Measurements from ENCODE around the gene JPH2. TPM values are rescaled to one million over a fixed set of nuclear protein-coding genes. Genes with fewer than 3 reads are reported as not detected.

The JPH2 gene
- total RNA-seq, 4 donors from 2014 or later, result 0.17 to 8.7 (median 4.0) TPM

GRCh38 chr20:44083220-44083933 lies 103.6 kb downstream of the JPH2 start:
- TF ChIP-seq, protein P1, sequence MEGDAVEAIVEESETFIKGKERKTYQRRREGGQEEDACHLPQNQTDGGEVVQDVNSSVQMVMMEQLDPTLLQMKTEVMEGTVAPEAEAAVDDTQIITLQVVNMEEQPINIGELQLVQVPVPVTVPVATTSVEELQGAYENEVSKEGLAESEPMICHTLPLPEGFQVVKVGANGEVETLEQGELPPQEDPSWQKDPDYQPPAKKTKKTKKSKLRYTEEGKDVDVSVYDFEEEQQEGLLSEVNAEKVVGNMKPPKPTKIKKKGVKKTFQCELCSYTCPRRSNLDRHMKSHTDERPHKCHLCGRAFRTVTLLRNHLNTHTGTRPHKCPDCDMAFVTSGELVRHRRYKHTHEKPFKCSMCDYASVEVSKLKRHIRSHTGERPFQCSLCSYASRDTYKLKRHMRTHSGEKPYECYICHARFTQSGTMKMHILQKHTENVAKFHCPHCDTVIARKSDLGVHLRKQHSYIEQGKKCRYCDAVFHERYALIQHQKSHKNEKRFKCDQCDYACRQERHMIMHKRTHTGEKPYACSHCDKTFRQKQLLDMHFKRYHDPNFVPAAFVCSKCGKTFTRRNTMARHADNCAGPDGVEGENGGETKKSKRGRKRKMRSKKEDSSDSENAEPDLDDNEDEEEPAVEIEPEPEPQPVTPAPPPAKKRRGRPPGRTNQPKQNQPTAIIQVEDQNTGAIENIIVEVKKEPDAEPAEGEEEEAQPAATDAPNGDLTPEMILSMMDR (IDR thresholded peaks at IDR 0.05; ENCODE audit: low read depth), result no peak

DNA sequence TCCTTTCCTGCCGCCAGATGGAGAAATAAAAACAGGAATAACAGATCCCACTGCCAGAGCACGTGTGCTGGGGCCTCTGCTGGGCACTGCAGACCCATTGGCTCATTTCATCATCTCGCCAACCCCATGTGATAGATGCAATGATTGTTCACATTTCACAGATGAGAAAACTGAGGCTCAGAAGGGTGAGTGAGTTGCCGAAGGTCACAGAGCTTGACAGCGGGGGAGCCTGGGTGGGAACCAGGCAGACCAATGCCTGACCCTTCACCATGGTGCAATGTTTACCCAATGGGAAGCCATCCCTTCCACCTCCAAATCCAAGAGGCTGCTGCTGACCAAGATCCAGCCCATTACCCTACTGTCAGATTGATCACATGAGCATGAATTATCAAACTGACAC lies 105.1 kb downstream of the JPH2 start:
- TF ChIP-seq, protein P1 (IDR thresholded peaks at IDR 0.05; ENCODE audit: low read depth), result no peak

GRCh38 chr20:44081476-44081875 lies 105.5 kb downstream of the JPH2 start:
- TF ChIP-seq, protein P1 (IDR thresholded peaks at IDR 0.05; ENCODE audit: low read depth), result no peak

- TF ChIP-seq, protein P1 (IDR thresholded peaks at IDR 0.05; ENCODE audit: low read depth), result no peak
Observed at GRCh38 chr20:44080646-44081267, 106.2 kb downstream of the JPH2 start.

DNA sequence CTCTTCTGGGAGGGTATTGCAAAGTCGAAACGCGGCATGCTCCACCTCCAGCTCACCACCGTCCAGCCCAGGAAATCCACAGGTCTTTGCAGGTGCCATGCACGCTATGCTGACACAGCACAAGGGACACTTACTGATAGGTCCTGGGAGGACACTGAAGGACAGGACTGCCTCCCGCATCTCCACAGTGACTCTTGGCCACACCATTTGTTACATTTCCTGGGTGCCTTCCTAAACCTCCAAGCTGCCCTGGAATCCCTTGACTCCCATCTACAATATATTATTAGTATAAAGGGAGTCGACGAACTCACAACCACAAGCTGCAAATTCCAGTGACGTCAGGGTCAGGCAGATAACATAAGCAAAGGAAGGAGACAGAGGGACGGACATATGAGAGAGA lies 106.9 kb downstream of the JPH2 start:
- TF ChIP-seq, protein P1 (IDR thresholded peaks at IDR 0.05; ENCODE audit: low read depth), result no peak

DNA sequence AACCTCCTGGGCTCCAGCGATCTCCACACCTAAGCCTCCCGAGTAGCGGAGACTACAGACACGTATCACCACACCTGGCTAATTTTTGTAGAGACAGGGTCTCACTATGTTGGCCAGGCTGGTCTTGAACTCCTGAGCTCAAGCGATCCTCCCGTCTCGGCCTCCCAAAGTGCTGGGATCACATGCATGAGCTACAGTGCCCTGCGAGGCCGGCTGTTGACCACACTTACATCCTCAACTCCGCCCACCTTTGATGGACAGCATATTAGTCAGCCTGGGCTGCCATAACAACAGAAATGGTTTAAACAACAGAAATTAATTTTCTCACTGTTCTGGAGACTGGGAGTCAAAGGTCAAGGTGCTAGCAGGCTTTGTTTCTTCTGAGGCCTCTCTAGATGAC lies 107.7 kb downstream of the JPH2 start:
- TF ChIP-seq, protein P1 (IDR thresholded peaks at IDR 0.05; ENCODE audit: low read depth), result no peak

GRCh38 chr20:44075950-44076232 lies 111.1 kb downstream of the JPH2 start:
- TF ChIP-seq, protein P1 (IDR thresholded peaks at IDR 0.05; ENCODE audit: low read depth), result no peak

All from subcutaneous adipose tissue (tissue), 4 donors.